Activated CD8-positive, alpha-beta memory T cell treated with anti-CD3 and anti-CD28 coated beads for 1 hour (primary cell): ENCODE data around the gene PRDX3.
"Not testable (repeated sequence)": the region's sequence is repeated elsewhere in the genome, so short reads cannot be mapped to it uniquely, and the experiment has no call there.

ENCODE experiments used
- DNase-seq, 2 donors: peaks; one replicate each; pipeline ENCODE4 v3.0.0-alpha.2; 2020; ENCODE audit warnings: low read depth in 1 of 2; ENCODE audit errors: extremely low read depth in 1 of 2

PRDX3 gene

DNA sequence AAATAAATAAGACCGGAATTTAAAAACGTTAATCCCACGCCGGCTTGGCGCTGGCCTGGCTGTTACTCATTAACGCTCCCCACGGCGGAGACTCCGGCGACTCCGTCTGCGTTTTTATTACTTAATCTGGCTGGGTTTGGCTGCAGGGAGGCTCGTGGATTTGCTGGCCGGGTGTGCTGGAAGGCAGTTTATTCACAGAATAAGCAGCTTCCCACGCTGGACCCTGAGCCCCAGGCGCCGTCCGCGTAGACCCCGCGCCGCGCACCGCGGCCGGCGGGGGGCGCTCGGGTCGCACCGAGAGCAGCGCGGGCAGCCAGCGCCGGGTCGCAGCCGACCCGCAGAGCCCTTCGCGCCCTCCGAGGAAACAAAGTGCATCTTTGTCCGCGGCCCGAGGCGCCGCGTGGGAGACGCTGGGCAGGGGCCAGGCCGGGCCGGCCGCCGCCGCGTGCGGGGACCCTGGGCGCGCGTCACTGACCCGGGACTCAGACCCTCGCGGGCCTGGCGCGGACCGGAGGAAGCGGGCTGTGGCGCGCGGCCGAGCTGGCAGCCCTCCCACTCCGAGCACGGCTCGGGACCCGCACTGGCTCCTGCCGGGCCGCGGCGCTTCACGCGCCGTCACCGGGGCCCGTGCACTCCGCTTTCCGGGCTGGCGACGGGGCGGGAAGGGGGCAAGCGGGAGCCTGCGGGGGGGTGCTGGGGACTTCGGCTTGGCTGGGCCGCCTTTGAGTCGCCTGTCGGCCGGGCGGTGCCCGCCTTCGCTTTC lies 28.2 kb upstream of the PRDX3 start:
- peak in 1 of 2 donors; percentile 58 for DNase-seq

- peak in 1 of 2 donors; percentile 14 for DNase-seq
Observed at GRCh38 chr10:119205894-119206602, 27.4 kb upstream of the PRDX3 start.

GRCh38 chr10:119203006-119203405 lies 24.4 kb upstream of the PRDX3 start:
- no peak for DNase-seq

DNA sequence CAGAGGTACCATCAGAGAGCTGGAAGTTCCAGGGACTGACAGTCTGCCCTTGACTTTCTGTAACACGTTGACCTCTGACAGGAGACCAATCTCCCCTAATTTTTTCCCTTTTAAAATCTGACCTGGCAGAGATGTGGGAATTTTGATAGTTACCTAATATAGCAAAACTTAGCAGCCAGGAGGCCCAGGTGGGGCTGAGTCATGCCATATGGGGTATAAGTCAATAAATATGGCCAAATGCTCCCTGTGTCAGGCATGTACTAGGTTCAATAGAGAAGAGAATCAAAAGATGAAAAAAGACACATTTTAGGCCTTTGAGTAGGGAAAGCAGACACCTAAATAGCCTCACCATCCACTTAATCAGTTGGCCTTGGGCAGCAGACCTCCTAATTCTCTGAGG lies 22.6 kb upstream of the PRDX3 start:
- DNase-seq: no peak

- DNase-seq: no peak
Observed at GRCh38 chr10:119199231-119199992, 20.8 kb upstream of the PRDX3 start.

- no peak for DNase-seq
Observed at GRCh38 chr10:119198438-119198837, 19.8 kb upstream of the PRDX3 start.

GRCh38 chr10:119197921-119198320 lies 19.3 kb upstream of the PRDX3 start:
- no peak for DNase-seq

GRCh38 chr10:119191881-119192280 lies 13.3 kb upstream of the PRDX3 start:
- no peak for DNase-seq

DNA sequence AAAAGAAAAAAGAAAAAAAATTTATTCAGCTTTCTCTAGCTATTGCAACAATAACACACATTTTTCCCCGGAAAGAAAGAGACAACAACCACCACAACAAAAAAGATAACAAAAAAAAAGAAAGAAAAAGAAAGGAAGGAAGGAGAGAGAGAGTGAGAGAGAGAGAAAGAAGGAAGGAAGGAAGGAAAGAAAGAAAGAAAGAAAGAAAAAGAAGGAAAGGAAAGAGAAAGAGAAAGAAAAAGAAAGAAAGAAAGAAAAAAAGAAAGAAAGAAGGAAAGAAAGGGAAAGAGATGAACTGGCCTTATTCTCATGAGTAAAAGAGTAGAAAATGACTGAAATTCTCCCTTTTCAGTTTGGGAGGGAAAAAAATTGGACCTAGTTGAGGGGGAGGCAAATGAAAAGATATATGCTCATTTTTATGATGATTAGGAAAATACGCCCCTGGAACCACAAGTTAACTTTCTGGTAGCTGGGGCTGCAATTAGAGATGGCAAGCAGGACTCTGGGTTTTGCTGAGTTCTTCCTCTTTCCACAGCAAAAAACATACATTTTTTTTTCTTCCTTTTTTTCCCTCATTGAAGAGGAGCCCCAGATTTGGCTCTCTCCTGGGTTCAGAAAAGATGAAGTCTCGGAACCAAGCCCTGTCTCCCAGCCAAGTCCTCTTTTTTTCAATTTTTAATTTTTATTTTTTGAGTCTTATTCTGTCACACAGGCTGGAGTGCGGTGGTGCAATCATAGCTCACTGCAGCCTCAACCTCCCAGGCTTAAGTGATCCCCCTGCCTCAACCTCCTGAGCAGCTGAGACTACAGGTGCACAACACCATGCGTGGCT lies 12.6 kb upstream of the PRDX3 start:
- DNase-seq: no peak

DNA sequence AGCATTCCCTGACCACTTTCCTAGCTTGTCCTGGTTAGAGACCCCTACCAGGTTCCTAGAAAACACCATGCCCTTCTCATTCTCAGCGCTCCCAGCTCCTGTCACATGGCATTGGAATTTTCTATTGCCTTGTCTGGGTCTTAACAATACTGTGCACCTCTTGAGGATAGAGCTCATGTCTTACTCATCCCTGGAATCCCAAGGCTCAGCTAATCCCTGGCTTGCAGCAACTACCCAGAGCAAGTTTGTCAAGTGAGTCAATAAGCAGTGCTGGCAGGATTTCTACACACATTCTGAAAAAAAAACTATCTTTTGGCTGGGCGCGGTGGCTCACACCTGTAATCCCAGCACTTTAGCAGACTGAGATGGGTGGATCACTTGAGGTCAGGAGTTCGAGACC lies 11.7 kb upstream of the PRDX3 start:
- DNase-seq: no peak

GRCh38 chr10:119189811-119190282 lies 11.2 kb upstream of the PRDX3 start:
- DNase-seq: no peak

DNA sequence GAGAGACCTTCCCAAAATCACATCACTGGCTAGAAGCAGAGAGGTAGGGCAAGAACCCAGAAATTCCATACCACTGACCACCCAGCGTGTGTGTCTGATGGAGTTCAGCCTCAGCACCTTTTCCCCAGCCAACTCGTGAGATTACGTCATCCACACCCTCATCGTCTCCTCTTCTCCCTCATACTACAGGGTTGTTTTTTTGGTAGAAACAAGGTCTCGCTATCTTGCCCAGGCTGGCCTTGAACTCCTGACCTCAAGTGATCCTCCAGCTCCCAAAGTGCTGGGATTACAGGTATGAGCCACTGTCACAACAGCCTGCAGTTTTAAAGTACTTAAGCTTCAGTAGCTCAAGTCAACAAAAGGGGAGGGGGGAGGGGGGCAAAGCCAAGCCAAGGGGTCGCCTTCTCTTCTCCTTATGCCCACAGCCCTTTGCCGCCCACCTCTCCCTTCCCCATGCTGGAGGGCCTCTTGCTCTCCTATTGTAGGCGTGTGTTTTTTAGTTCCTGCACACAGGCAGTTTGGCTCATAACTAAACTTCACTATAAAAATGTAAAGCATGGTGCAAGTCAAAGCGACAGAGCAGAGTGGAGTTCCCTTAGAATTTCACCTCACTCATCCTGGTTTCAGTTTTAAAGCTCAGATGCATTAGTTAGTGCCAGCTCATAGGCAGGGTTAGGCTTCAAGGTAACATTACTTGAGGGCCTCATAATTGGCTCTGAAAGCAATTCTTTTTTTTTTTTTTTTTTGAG lies 5.2 kb upstream of the PRDX3 start:
- no peak for DNase-seq

GRCh38 chr10:119180850-119181400 lies 2.3 kb upstream of the PRDX3 start:
- DNase-seq: not testable (repeated sequence)

GRCh38 chr10:119177708-119178371 lies 772 bp downstream of the PRDX3 start:
- DNase-seq: no peak

GRCh38 chr10:119176166-119176565 lies 2.4 kb downstream of the PRDX3 start:
- DNase-seq: no peak

DNA sequence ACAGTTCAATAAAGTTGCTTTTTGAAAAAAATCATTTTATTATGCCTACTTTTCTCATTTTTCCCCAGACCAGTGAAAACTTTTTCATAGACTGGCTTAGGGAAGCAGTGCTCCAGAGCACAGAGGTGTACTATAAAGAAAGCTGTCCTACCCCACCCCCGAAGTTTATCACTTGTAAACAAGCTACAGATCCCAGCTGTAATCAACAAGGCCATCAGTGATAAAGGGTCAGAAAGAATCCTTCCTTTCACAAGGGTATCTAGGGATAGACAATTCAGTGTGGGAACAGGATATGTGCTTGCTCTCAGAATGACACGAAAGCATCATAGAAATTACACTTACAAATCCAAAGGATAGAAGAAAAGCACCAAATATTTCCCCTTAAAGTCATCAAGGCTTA lies 4.5 kb downstream of the PRDX3 start:
- no peak for DNase-seq

- DNase-seq: no peak
Observed at GRCh38 chr10:119167041-119167440, 11.6 kb downstream of the PRDX3 start.

DNA sequence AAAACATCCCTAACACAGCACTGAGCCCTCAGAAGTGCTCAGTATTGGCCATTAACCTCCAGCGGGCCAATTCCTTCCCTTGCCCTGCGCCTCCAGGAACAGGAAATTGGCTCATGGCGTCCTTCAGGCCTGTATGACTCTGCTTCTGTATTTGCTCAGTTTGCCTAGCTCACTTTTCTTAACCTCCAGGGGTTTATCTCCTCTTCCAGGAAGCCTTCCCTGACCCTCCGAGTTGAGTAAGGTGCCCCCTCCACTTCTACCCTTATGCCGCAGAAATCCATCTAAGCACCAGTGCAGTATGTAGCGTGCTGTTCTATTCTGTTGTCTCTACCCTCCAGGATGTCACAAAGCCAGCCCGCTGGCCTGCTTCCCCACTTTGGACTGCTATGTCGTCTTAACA lies 12.0 kb downstream of the PRDX3 start:
- DNase-seq: no peak

DNA sequence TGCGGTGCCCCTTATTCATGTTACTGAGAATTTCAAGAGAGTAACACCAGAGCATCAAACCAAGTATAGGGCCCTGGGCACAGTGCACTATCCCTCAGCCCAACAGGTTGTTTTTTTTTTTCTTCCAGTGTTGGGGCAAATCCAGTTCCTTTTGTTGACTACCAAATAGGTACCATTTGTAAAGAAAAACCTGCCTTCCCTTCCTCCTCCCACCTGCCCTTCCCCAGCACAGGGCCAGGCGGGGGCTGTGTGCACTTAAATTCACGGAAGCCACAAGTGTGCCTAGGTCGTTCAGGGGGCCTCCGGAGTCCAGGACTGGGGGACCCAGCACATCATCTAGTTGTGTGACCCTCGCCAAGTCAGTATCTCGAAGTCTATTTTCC lies 12.5 kb downstream of the PRDX3 start:
- no peak for DNase-seq
